HCT116 (cell line): Measurements from ENCODE around the gene PNMA6A. TPM values are rescaled to one million over a fixed set of nuclear protein-coding genes. Genes with fewer than 3 reads are reported as not detected.

ENCODE experiments used
- ATAC-seq: fragments of 200-7000 bp; cut with Tn5 transposase; 2 replicates; pipeline ENCODE4 v1.9.1; 2020; ENCODE audit warnings: mild to moderate bottlenecking, moderate library complexity
- BruUV-seq: library from RNA; stranded (reverse); fragments of 400-500 nt; replicated peaks from 2 replicates; lab custom pipeline; 2021; lab: Mats Ljungman, UMichigan
- CTCF ChIA-PET: fragments of 300-600 bp; sonication (Branson Sonifier 250); formaldehyde crosslinking; loops from one replicate; lab custom pipeline; 2021; ENCODE audit warnings: antibody characterized with exemption; lab: Charles Lee
- POLR2A ChIA-PET: fragments of 300-600, 350-600 bp; sonication (Branson Sonifier 250); formaldehyde crosslinking; loops from one replicate; lab custom pipeline; 2021; ENCODE audit warnings: antibody characterized with exemption; lab: Charles Lee
- RAD21 ChIA-PET, 2 experiments: fragments of 300-600 bp; sonication (Branson Sonifier 250); formaldehyde crosslinking; loops; one replicate each; lab custom pipeline; 2023; ENCODE audit warnings: low total read pairs in 2 of 2; ENCODE audit not compliant: uncharacterized antibody in 2 of 2, unreplicated experiment in 2 of 2, low non-redundant PET in 1 of 2; lab: Charles Lee
- DNase-seq: peaks from one replicate; pipeline ENCODE4 v3.0.0-alpha.2; 2010; ENCODE audit warnings: low read depth, low spot score
- H2AFZ ChIP-seq: fragments of 200-600 bp; shearing (Covaris generic), sonication (generic); 2 replicates; pipeline ENCODE4 v1.6.1; 2017; ENCODE audit warnings: low read depth, mixed run types, mixed read lengths, antibody characterized with exemption, low read length; ENCODE audit not compliant: poor library complexity, severe bottlenecking
- H3K27ac ChIP-seq: 2 replicates; pipeline ENCODE4 v1.5.1; 2012; ENCODE audit warnings: low read depth, low read length
- H3K27me3 ChIP-seq: fragments of 200-600 bp; sonication (generic); 2 replicates; pipeline ENCODE4 v1.6.1; 2016; ENCODE audit warnings: mixed run types, low read length, mixed read lengths; ENCODE audit not compliant: insufficient read depth
- H3K36me3 ChIP-seq, 2 experiments: fragments of 200-500 bp in 1 of 2; fragments of 200-600 bp in 1 of 2; sonication (Bioruptor generic) in 1 of 2; sonication (generic) in 1 of 2; 2 replicates each; pipeline versions ENCODE4 v1.5.1 to v1.6.1; 2014 to 2016; ENCODE audit warnings: low read length in 2 of 2, inconsistent platforms in 1 of 2, mixed read lengths in 1 of 2, mixed run types in 1 of 2; ENCODE audit not compliant: insufficient read depth in 2 of 2, control insufficient read depth in 1 of 2
- H3K4me1 ChIP-seq, 2 experiments: fragments of 200-600 bp in 1 of 2; sonication (generic) in 1 of 2; 2 replicates each; pipeline versions ENCODE4 v1.5.1 to v1.6.1; 2012 to 2017; ENCODE audit warnings: low read length in 2 of 2, inconsistent platforms in 1 of 2, mild to moderate bottlenecking in 1 of 2, mixed read lengths in 1 of 2, mixed run types in 1 of 2, moderate library complexity in 1 of 2; ENCODE audit not compliant: insufficient read depth in 2 of 2, control insufficient read depth in 1 of 2
- H3K4me2 ChIP-seq: fragments of 200-600 bp; sonication (generic); 2 replicates; pipeline ENCODE4 v1.6.1; 2017; ENCODE audit warnings: mixed run types, low read length, mixed read lengths
- H3K4me3 ChIP-seq, 2 experiments: fragments of 200-600 bp in 1 of 2; sonication (generic) in 1 of 2; replicated peaks in 1 of 2; 2 replicates each; pipeline ENCODE4 v1.5.1; 2011 to 2016; ENCODE audit warnings: low read length in 2 of 2, control low read depth in 1 of 2, low read depth in 1 of 2, mild to moderate bottlenecking in 1 of 2, mixed read lengths in 1 of 2, mixed run types in 1 of 2
- H3K79me2 ChIP-seq: fragments of 200-600 bp; sonication (generic); 2 replicates; pipeline ENCODE4 v1.6.1; 2017; ENCODE audit warnings: mild to moderate bottlenecking, mixed run types, low read length, moderate library complexity, mixed read lengths; ENCODE audit not compliant: insufficient read depth
- H3K9ac ChIP-seq: fragments of 200-600 bp; sonication (generic); 2 replicates; pipeline ENCODE4 v1.6.1; 2016; ENCODE audit warnings: low read length, mixed read lengths
- H3K9me2 ChIP-seq: fragments of 200-600 bp; sonication (generic), shearing (Covaris generic); 2 replicates; pipeline ENCODE4 v1.6.1; 2017; ENCODE audit warnings: mixed run types, mild to moderate bottlenecking, moderate library complexity; ENCODE audit not compliant: insufficient read depth
- H3K9me3 ChIP-seq, 2 experiments: fragments of 200-500 bp in 1 of 2; fragments of 200-600 bp in 1 of 2; sonication (Bioruptor generic) in 1 of 2; sonication (generic) in 1 of 2; 2 replicates each; pipeline ENCODE4 v1.6.1; 2014 to 2017; ENCODE audit warnings: low read length in 2 of 2, mixed read lengths in 2 of 2, inconsistent platforms in 1 of 2, low read depth in 1 of 2, mild to moderate bottlenecking in 1 of 2, mixed run types in 1 of 2, moderate library complexity in 1 of 2; ENCODE audit not compliant: control insufficient read depth in 1 of 2, insufficient read depth in 1 of 2
- H4K20me1 ChIP-seq: fragments of 200-600 bp; sonication (generic), shearing (Covaris generic); 2 replicates; pipeline ENCODE4 v1.6.1; 2017; ENCODE audit warnings: mixed run types, mild to moderate bottlenecking, moderate library complexity; ENCODE audit not compliant: insufficient read depth
- ATF3 ChIP-seq: IDR thresholded peaks from 2 replicates; pipeline ENCODE4 v1.6.1; 2012
- CTCF ChIP-seq, 3 experiments: fragments of 200-600 bp in 1 of 3; sonication (generic) in 1 of 3; IDR thresholded peaks in 2 of 3; conservative IDR thresholded peaks in 1 of 3; 2 replicates each; pipeline ENCODE4 v1.5.1; 2012 to 2017; ENCODE audit warnings: low read depth in 2 of 3, low read length in 2 of 3, antibody characterized with exemption in 1 of 3, borderline replicate concordance in 1 of 3, control low read depth in 1 of 3, mild to moderate bottlenecking in 1 of 3, mixed read lengths in 1 of 3, mixed run types in 1 of 3, moderate library complexity in 1 of 3; ENCODE audit not compliant: insufficient read depth in 1 of 3
- ELF1 ChIP-seq: IDR thresholded peaks from 2 replicates; pipeline ENCODE4 v1.6.1; 2012; ENCODE audit warnings: low read depth, borderline replicate concordance
- EZH2 ChIP-seq: fragments of 200-600 bp; sonication (generic); IDR thresholded peaks from 2 replicates; pipeline ENCODE4 v1.6.1; 2017; ENCODE audit warnings: antibody characterized with exemption, mixed run types
- JUND ChIP-seq: IDR thresholded peaks from 2 replicates; pipeline ENCODE4 v1.6.1; 2012
- RAD21 ChIP-seq: IDR thresholded peaks from 2 replicates; pipeline ENCODE4 v1.6.1; 2012; ENCODE audit warnings: low read depth, mild to moderate bottlenecking
- SP1 ChIP-seq: IDR thresholded peaks from 2 replicates; pipeline ENCODE4 v1.6.1; 2012; ENCODE audit warnings: low read depth
- TCF7L2 ChIP-seq: IDR thresholded peaks from 2 replicates; pipeline ENCODE4 v1.7.0; 2011; ENCODE audit warnings: borderline replicate concordance, inconsistent platforms; ENCODE audit not compliant: insufficient read depth, insufficient read length; ENCODE audit errors: extremely low read depth
- YY1 ChIP-seq: IDR thresholded peaks from 2 replicates; pipeline ENCODE4 v1.6.1; 2011; ENCODE audit warnings: low read length, low read depth, moderate library complexity, mild to moderate bottlenecking; ENCODE audit not compliant: insufficient replicate concordance; ENCODE audit errors: extremely low read depth
- ZBTB33 ChIP-seq: IDR thresholded peaks from 2 replicates; pipeline ENCODE4 v1.6.1; 2011; ENCODE audit warnings: mild to moderate bottlenecking, low read length, moderate library complexity; ENCODE audit not compliant: insufficient replicate concordance; ENCODE audit errors: extremely low read depth
- intact Hi-C: fragments of 100-400 bp; cut with micrococcal nuclease; formaldehyde crosslinking; loops from 2 replicates; pipeline ENCODE4 v1.10.0; 2022
- total RNA-seq: library from RNA; stranded (reverse); gene quantifications from one replicate; pipeline ENCODE4 v1.2.1, GENCODE V29; 2021; ENCODE audit not compliant: unreplicated experiment

Gene PNMA6A
- total RNA-seq, 1 experiment from 2014 or later, result not detected

GRCh38 chrX:153049093-153049492 is 23.2 kb upstream of the PNMA6A start:
- no peak for DNase-seq
- no peak overlapping the region for H3K4me2 ChIP-seq
- no peaks in the 10 kb centered on the region for H3K27me3 ChIP-seq
- H3K4me1 ChIP-seq, result no peaks in the 10 kb centered on the region
- intact Hi-C loops, result loop anchor here (10.0 kb wide), 1 partner anchor 46 kb away; no protein-coding TSS in a partner anchor
- no peak for TF ChIP-seq YY1
- no peak for TF ChIP-seq JUND
- no peak for TF ChIP-seq ZBTB33
- no peak for TF ChIP-seq TCF7L2
- no peak overlapping the region for H3K4me3 ChIP-seq
- no peak overlapping the region for H3K9ac ChIP-seq
- H2AFZ ChIP-seq, result no peak overlapping the region
- POLR2A ChIA-PET, result no interaction called here
- no peak for ATAC-seq
- no peaks in the 10 kb centered on the region for H3K9me3 ChIP-seq
- CTCF ChIA-PET, result interaction anchor here (1.0 kb wide), 1 partner anchor 17 kb away, joined by 3 read pairs; no protein-coding TSS in a partner anchor
- H3K27ac ChIP-seq, result no peak overlapping the region
- no peaks in the 10 kb centered on the region for H3K9me2 ChIP-seq
- RAD21 ChIA-PET, result no interaction called here
- no TSS peak for BruUV-seq
- no peaks in the 10 kb centered on the region for H3K79me2 ChIP-seq
- H4K20me1 ChIP-seq, result no peaks in the 10 kb centered on the region
- H3K36me3 ChIP-seq, result no peaks in the 10 kb centered on the region

GRCh38 chrX:153052534-153052933 is 19.7 kb upstream of the PNMA6A start:
- intact Hi-C loops, result no loop called here
- H3K9me2 ChIP-seq, result no peaks in the 10 kb centered on the region
- no peak overlapping the region for H2AFZ ChIP-seq
- H3K9me3 ChIP-seq, result no peaks in the 10 kb centered on the region
- no peak overlapping the region for H3K4me2 ChIP-seq
- no TSS peak for BruUV-seq
- TF ChIP-seq ELF1 (no peak), ATF3 (no peak), JUND (no peak), CTCF (IDR thresholded peaks at IDR 0.05 in 2 of 3, conservative IDR thresholded peaks at IDR 0.05 in 1 of 3; ENCODE audit: borderline replicate concordance in 1 of 3, insufficient read depth in 1 of 3, low read depth in 2 of 3, low read length in 2 of 3) (no peak; a peak in 1 of 6 replicates), EZH2 (no peak), SP1 (no peak), RAD21 (no peak)
- H3K36me3 ChIP-seq, result no peaks in the 10 kb centered on the region
- no peak overlapping the region for H3K4me3 ChIP-seq
- H3K9ac ChIP-seq, result no peak overlapping the region
- H3K79me2 ChIP-seq, result no peaks in the 10 kb centered on the region
- ATAC-seq (no peak), DNase-seq (no peak)
- CTCF ChIA-PET, result no interaction called here
- no peaks in the 10 kb centered on the region for H3K27me3 ChIP-seq
- no peak overlapping the region for H3K27ac ChIP-seq
- H4K20me1 ChIP-seq, result no peaks in the 10 kb centered on the region
- POLR2A ChIA-PET, result no interaction called here
- H3K4me1 ChIP-seq, result no peaks in the 10 kb centered on the region
- RAD21 ChIA-PET, result no interaction called here
